CD4-positive, alpha-beta memory T cell (primary cell): Measurements from ENCODE around the gene TSGA10IP. TPM values are rescaled to one million over a fixed set of nuclear protein-coding genes. Genes with fewer than 3 reads are reported as not detected.
"Not testable (repeated sequence)": the region's sequence is repeated elsewhere in the genome, so short reads cannot be mapped to it uniquely, and the experiment has no call there.

Experiments used
- CTCF ChIA-PET: fragments of 350-600 bp; sonication (Branson Sonifier 250); formaldehyde crosslinking; loops from one replicate; lab custom pipeline; 2021; ENCODE audit warnings: inconsistent platforms; ENCODE audit not compliant: partially characterized antibody; lab: Charles Lee
- POLR2A ChIA-PET: fragments of 350-600 bp; sonication (Branson Sonifier 250); formaldehyde crosslinking; loops from one replicate; lab custom pipeline; 2021; ENCODE audit not compliant: partially characterized antibody; lab: Charles Lee
- DNase-seq, 5 donors: peaks; one replicate each; pipeline versions ENCODE4 v3.0.0 to v3.0.0-alpha.2; 2020 to 2022; ENCODE audit warnings: mixed read lengths in 1 of 5
- H3K27ac ChIP-seq: one replicate; pipeline ENCODE4 v1.7.0; 2013; ENCODE audit warnings: low read depth, low read length
- H3K27me3 ChIP-seq: 2 replicates; pipeline ENCODE4 v1.7.0; 2013; ENCODE audit warnings: mild to moderate bottlenecking, low read length, moderate library complexity; ENCODE audit not compliant: insufficient read depth
- H3K36me3 ChIP-seq: 2 replicates; pipeline ENCODE4 v1.7.0; 2013; ENCODE audit warnings: mild to moderate bottlenecking, low read length, moderate library complexity; ENCODE audit not compliant: insufficient read depth
- H3K4me1 ChIP-seq: 2 replicates; pipeline ENCODE4 v1.7.0; 2013; ENCODE audit warnings: mild to moderate bottlenecking, low read length, moderate library complexity; ENCODE audit not compliant: insufficient read depth
- H3K4me3 ChIP-seq, 2 donors: one replicate each; pipeline ENCODE4 v1.7.0; 2013; ENCODE audit warnings: low read length in 2 of 2, mild to moderate bottlenecking in 1 of 2
- H3K9me3 ChIP-seq, 2 donors: one replicate each; pipeline ENCODE4 v1.7.0; 2013; ENCODE audit warnings: low read length in 2 of 2, control low read depth in 1 of 2; ENCODE audit not compliant: control insufficient read depth in 1 of 2
- H3K27ac Mint-ChIP-seq, 7 donors: one replicate each; pipeline ENCODE4 v1.8.0; 2020 to 2021; ENCODE audit warnings: mixed read lengths in 7 of 7, mild to moderate bottlenecking in 6 of 7, inconsistent platforms in 3 of 7, moderate library complexity in 3 of 7
- H3K27me3 Mint-ChIP-seq, 2 donors: one replicate each; pipeline ENCODE4 v1.8.0; 2020 to 2021; ENCODE audit warnings: mixed read lengths in 2 of 2
- H3K36me3 Mint-ChIP-seq, 2 donors: one replicate each; pipeline ENCODE4 v1.8.0; 2020 to 2021; ENCODE audit warnings: mixed read lengths in 2 of 2, inconsistent platforms in 1 of 2, mild to moderate bottlenecking in 1 of 2
- H3K4me1 Mint-ChIP-seq, 4 donors: one replicate each; pipeline ENCODE4 v1.8.0; 2020 to 2021; ENCODE audit warnings: mixed read lengths in 4 of 4, mild to moderate bottlenecking in 1 of 4
- H3K4me3 Mint-ChIP-seq, 8 donors: one replicate each; pipeline ENCODE4 v1.8.0; 2020 to 2021; ENCODE audit warnings: mixed read lengths in 8 of 8, mild to moderate bottlenecking in 7 of 8, moderate library complexity in 6 of 8, inconsistent platforms in 3 of 8
- H3K9me3 Mint-ChIP-seq, 8 donors: one replicate each; pipeline ENCODE4 v1.8.0; 2020 to 2021; ENCODE audit warnings: mixed read lengths in 8 of 8, mild to moderate bottlenecking in 5 of 8, inconsistent platforms in 3 of 8, moderate library complexity in 1 of 8
- intact Hi-C: fragments of 100-400 bp; cut with micrococcal nuclease; formaldehyde crosslinking; loops from one replicate; pipeline ENCODE4 v1.15.1; 2023
- polyA plus RNA-seq, 2 donors: library from polyadenylated mRNA; unstranded; fragments of 300-500 nt; fragmentation: Illumina TruSeq; gene quantifications; one replicate each; pipeline ENCODE4 v1.2.3, GENCODE V29; 2021
- total RNA-seq, 2 experiments: library from RNA; stranded (reverse); gene quantifications; one replicate each; pipeline ENCODE4 v1.2.3, GENCODE V29; 2021

Gene TSGA10IP
- total and polyA plus RNA-seq, 4 experiments from 2014 or later, result not detected

GRCh38 chr11:65951641-65952040 lies 6.4 kb downstream of the TSGA10IP start:
- H3K27me3 ChIP-seq, H3K36me3 Mint-ChIP-seq, H3K9me3 Mint-ChIP-seq, H3K4me1 Mint-ChIP-seq, DNase-seq, H3K4me3 Mint-ChIP-seq, CTCF ChIA-PET, H3K4me3 ChIP-seq, H3K36me3 ChIP-seq, H3K27ac ChIP-seq, H3K9me3 ChIP-seq, intact Hi-C loops, H3K27me3 Mint-ChIP-seq, H3K27ac Mint-ChIP-seq, H3K4me1 ChIP-seq: not testable (repeated sequence)
- POLR2A ChIA-PET, result interaction anchor here (1.7 kb wide), 1 partner anchor 23 kb away, joined by 5 read pairs; no protein-coding TSS in a partner anchor

GRCh38 chr11:65952052-65952521 lies 6.8 kb downstream of the TSGA10IP start:
- H3K27me3 Mint-ChIP-seq, result no peaks in the 10 kb centered on the region
- no peak overlapping the region for H3K27ac ChIP-seq
- H3K4me3 ChIP-seq, result no peak overlapping the region
- peaks cover 9% of the 10 kb centered on the region for H3K4me1 ChIP-seq
- ChIA-PET CTCF (interaction anchor here (0.8 to 1.7 kb wide), 2 partner anchors 64 to 67 kb away, joined by 4 read pairs; partner anchors contain the start of gene FIBP), POLR2A (interaction anchor here (1.7 kb wide), 1 partner anchor 24 kb away, joined by 5 read pairs; no protein-coding TSS in a partner anchor)
- peaks cover 5 to 8% (median 7%) of the 10 kb centered on the region in 4 donors for H3K4me1 Mint-ChIP-seq
- no peaks in the 10 kb centered on the region for H3K36me3 Mint-ChIP-seq
- no peaks in the 10 kb centered on the region for H3K27me3 ChIP-seq
- H3K9me3 Mint-ChIP-seq, result no peaks in the 10 kb centered on the region
- H3K4me3 Mint-ChIP-seq, result no peak overlapping the region
- no peak for DNase-seq
- intact Hi-C loops, result no loop called here
- no peaks in the 10 kb centered on the region for H3K36me3 ChIP-seq
- H3K27ac Mint-ChIP-seq, result no peak overlapping the region
- H3K9me3 ChIP-seq, result no peaks in the 10 kb centered on the region

- intact Hi-C loops, result no loop called here
- H3K27me3 ChIP-seq, result no peaks in the 10 kb centered on the region
- H3K27me3 Mint-ChIP-seq, result no peaks in the 10 kb centered on the region
- peaks cover 9 to 16% (median 13%) of the 10 kb centered on the region in 4 donors for H3K4me1 Mint-ChIP-seq
- H3K27ac ChIP-seq, result no peak overlapping the region
- no peak overlapping the region for H3K4me3 Mint-ChIP-seq
- no peaks in the 10 kb centered on the region for H3K9me3 Mint-ChIP-seq
- no peak overlapping the region for H3K4me3 ChIP-seq
- H3K9me3 ChIP-seq, result no peaks in the 10 kb centered on the region
- ChIA-PET CTCF (interaction anchor here (1.7 kb wide), 1 partner anchor 65 kb away, joined by 4 read pairs; the partner anchor contains the start of gene FIBP), POLR2A (no interaction called here)
- no peak overlapping the region for H3K27ac Mint-ChIP-seq
- DNase-seq, result no peak
- no peaks in the 10 kb centered on the region for H3K36me3 ChIP-seq
- peaks cover 18% of the 10 kb centered on the region for H3K4me1 ChIP-seq
- no peaks in the 10 kb centered on the region for H3K36me3 Mint-ChIP-seq
Measured at GRCh38 chr11:65953471-65953870, 8.2 kb downstream of the TSGA10IP start.

GRCh38 chr11:65954771-65955170 lies 9.5 kb downstream of the TSGA10IP start:
- H3K27ac ChIP-seq, result no peak overlapping the region
- Mint-ChIP-seq H3K9me3 (no peaks in the 10 kb centered on the region), H3K4me1 (peaks cover 9 to 16% (median 13%) of the 10 kb centered on the region in 4 donors), H3K27me3 (no peaks in the 10 kb centered on the region), H3K4me3 (no peak overlapping the region), H3K27ac (peak overlapping the region in 2 of 7 donors; percentile 4 to 55), H3K36me3 (no peaks in the 10 kb centered on the region)
- ChIA-PET CTCF (interaction anchor here (0.7 to 9.9 kb wide), 2 partner anchors 67 to 96 kb away, joined by 3 to 86 read pairs; partner anchors contain the start of genes CCDC85B and FIBP), POLR2A (interaction anchor here (0.6 to 2.7 kb wide), 4 partner anchors 19 to 36 kb away, joined by 3 to 9 read pairs (median 6); partner anchors contain the start of genes C11orf68 and DRAP1)
- no peaks in the 10 kb centered on the region for H3K9me3 ChIP-seq
- no peak for DNase-seq
- intact Hi-C loops, result no loop called here
- H3K36me3 ChIP-seq, result no peaks in the 10 kb centered on the region
- no peaks in the 10 kb centered on the region for H3K27me3 ChIP-seq
- H3K4me3 ChIP-seq, result no peak overlapping the region
- peaks cover 18% of the 10 kb centered on the region for H3K4me1 ChIP-seq

GRCh38 chr11:65958291-65958690 lies 13.0 kb downstream of the TSGA10IP start:
- no peaks in the 10 kb centered on the region for H3K9me3 ChIP-seq
- no peaks in the 10 kb centered on the region for H3K9me3 Mint-ChIP-seq
- no peaks in the 10 kb centered on the region for H3K36me3 ChIP-seq
- peak overlapping the region in 1 of 8 donors; percentile 39 for H3K4me3 Mint-ChIP-seq
- H3K4me3 ChIP-seq, result no peak overlapping the region
- H3K27ac Mint-ChIP-seq, result peak overlapping the region in 6 of 7 donors; percentile 42 to 90 (median 72)
- ChIA-PET CTCF (interaction anchor here (1.1 to 9.9 kb wide), 3 partner anchors 30 to 98 kb away, joined by 3 to 86 read pairs (median 7); partner anchors contain the start of genes CCDC85B, FIBP and MUS81), POLR2A (interaction anchor here (0.7 to 7.6 kb wide), 6 partner anchors 40 to 178 kb away, joined by 3 to 103 read pairs (median 4); partner anchors contain the start of genes AP5B1, BANF1, C11orf68 and CCDC85B)
- peaks cover 26 to 41% (median 34%) of the 10 kb centered on the region in 4 donors for H3K4me1 Mint-ChIP-seq
- no peak for DNase-seq
- H3K36me3 Mint-ChIP-seq, result peaks cover 11 to 19% of the 10 kb centered on the region in 2 donors
- H3K27me3 ChIP-seq, result no peaks in the 10 kb centered on the region
- H3K27ac ChIP-seq, result no peak overlapping the region
- intact Hi-C loops, result no loop called here
- peaks cover 33% of the 10 kb centered on the region for H3K4me1 ChIP-seq
- H3K27me3 Mint-ChIP-seq, result no peaks in the 10 kb centered on the region

- Histone ChIP-seq H3K36me3 (peaks cover 1% of the 10 kb centered on the region), H3K27me3 (no peaks in the 10 kb centered on the region), H3K4me1 (peaks cover 39% of the 10 kb centered on the region), H3K9me3 (no peaks in the 10 kb centered on the region), H3K27ac (no peak overlapping the region), H3K4me3 (no peak overlapping the region)
- DNase-seq, result peak in 1 of 5 donors; percentile 9
- Mint-ChIP-seq H3K9me3 (no peaks in the 10 kb centered on the region), H3K4me1 (peaks cover 26 to 47% (median 36%) of the 10 kb centered on the region in 4 donors), H3K4me3 (peak overlapping the region in 1 of 8 donors; percentile 13), H3K36me3 (peaks cover 11 to 23% of the 10 kb centered on the region in 2 donors), H3K27ac (peak overlapping the region in 3 of 7 donors; percentile 27 to 92 (median 30)), H3K27me3 (no peaks in the 10 kb centered on the region)
- POLR2A ChIA-PET, result interaction anchor here (0.7 to 7.6 kb wide), 6 partner anchors 40 to 178 kb away, joined by 3 to 103 read pairs (median 4); partner anchors contain the start of genes AP5B1, BANF1, C11orf68 and CCDC85B
- CTCF ChIA-PET, result interaction anchor here (1.1 to 9.9 kb wide), 3 partner anchors 31 to 99 kb away, joined by 3 to 86 read pairs (median 7); partner anchors contain the start of genes CCDC85B, FIBP and MUS81
- intact Hi-C loops, result no loop called here
Measured at GRCh38 chr11:65958774-65959420, 13.6 kb downstream of the TSGA10IP start.
